Epithelial cell of proximal tubule (primary cell): ENCODE measurements around the gene SGF29. TPM values are rescaled to one million over a fixed set of nuclear protein-coding genes. Genes with fewer than 3 reads are reported as not detected.

Experiments
- DNase-seq: peaks from one replicate; pipeline ENCODE4 v3.0.0-alpha.2; 2011; ENCODE audit warnings: low read depth
- H3K4me3 ChIP-seq: 2 replicates; pipeline ENCODE4 v1.5.1; 2011; ENCODE audit warnings: low read depth, mild to moderate bottlenecking, low read length
- CTCF ChIP-seq: conservative IDR thresholded peaks from 2 replicates; pipeline ENCODE4 v1.5.1; 2012; ENCODE audit warnings: low read depth, mild to moderate bottlenecking, low read length
- total RNA-seq: library from RNA; depleted of rRNA; stranded (reverse); fragments of >200 nt; gene quantifications from 2 replicates; pipeline ENCODE4 v1.2.3, GENCODE V29; 2015

Gene SGF29
- total RNA-seq, 1 donor from 2014 or later = 17.4 TPM

GRCh38 chr16:28573738-28574718 is 20.3 kb downstream of the SGF29 start:
- no peak for TF ChIP-seq CTCF
- no peak for DNase-seq
- no peak overlapping the region for H3K4me3 ChIP-seq

GRCh38 chr16:28574925-28575324 is 21.2 kb downstream of the SGF29 start:
- no peak for DNase-seq
- H3K4me3 ChIP-seq = no peak overlapping the region
- no peak for TF ChIP-seq CTCF

GRCh38 chr16:28575446-28576109 is 21.9 kb downstream of the SGF29 start:
- no peak for DNase-seq
- no peak for TF ChIP-seq CTCF
- H3K4me3 ChIP-seq = no peak overlapping the region

GRCh38 chr16:28580726-28581315 is 27.1 kb downstream of the SGF29 start:
- TF ChIP-seq CTCF = no peak
- H3K4me3 ChIP-seq = no peak overlapping the region
- no peak for DNase-seq

- no peak for DNase-seq
- no peak for TF ChIP-seq CTCF
- H3K4me3 ChIP-seq = no peak overlapping the region
Observed at GRCh38 chr16:28585674-28586073, 32.0 kb downstream of the SGF29 start.

GRCh38 chr16:28586466-28586865 is 32.7 kb downstream of the SGF29 start:
- no peak overlapping the region for H3K4me3 ChIP-seq
- TF ChIP-seq CTCF = no peak
- DNase-seq = no peak
